Fibroblast of gingiva (primary cell): ENCODE results near the gene CD72.
"Not testable (repeated sequence)": the region's sequence is repeated elsewhere in the genome, so short reads cannot be mapped to it uniquely, and the experiment has no call there.

ENCODE experiments used
- DNase-seq: peaks from one replicate; pipeline ENCODE4 v3.0.0-alpha.2; 2011; ENCODE audit warnings: low read depth

Gene CD72

DNA sequence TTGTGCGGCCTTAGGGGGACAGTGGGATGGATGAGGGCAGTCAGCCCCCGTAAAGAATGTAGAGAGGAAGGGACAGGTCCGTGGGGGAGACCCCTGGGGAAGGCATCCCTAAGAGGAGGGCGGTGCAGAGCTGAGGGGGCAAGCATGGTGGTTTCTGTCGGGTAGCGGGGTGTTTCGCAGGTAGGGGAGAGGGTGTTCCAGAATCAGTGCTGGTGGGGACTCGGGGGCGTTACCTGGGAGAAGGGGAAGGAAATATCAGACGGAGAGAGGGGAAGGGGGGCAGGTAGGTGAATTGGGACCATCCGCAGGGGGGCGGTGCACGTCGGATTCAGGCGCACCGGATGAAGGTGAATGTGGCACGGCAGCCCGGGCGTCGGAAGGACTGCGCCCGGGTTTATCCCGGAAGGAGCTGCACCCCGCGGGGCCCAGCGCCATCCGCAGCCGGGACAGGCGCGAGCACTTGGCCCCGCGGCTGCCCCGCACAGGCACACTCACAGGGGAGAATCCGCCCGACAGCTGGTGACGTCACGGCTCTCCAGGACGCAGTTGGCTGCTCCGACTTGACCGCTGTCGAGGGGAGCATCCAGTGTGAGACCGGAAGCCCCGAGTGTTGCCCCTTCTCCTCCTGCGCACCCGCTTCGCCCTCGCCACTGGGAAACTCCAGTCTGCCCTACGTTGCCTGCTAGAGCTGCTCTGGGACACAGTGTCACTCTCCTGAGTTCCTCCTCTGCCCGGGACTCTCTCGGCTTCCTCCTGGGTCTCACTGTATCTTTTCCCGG, 1.3 kb downstream of the CD72 start:
- DNase-seq = peak; percentile 56

DNA sequence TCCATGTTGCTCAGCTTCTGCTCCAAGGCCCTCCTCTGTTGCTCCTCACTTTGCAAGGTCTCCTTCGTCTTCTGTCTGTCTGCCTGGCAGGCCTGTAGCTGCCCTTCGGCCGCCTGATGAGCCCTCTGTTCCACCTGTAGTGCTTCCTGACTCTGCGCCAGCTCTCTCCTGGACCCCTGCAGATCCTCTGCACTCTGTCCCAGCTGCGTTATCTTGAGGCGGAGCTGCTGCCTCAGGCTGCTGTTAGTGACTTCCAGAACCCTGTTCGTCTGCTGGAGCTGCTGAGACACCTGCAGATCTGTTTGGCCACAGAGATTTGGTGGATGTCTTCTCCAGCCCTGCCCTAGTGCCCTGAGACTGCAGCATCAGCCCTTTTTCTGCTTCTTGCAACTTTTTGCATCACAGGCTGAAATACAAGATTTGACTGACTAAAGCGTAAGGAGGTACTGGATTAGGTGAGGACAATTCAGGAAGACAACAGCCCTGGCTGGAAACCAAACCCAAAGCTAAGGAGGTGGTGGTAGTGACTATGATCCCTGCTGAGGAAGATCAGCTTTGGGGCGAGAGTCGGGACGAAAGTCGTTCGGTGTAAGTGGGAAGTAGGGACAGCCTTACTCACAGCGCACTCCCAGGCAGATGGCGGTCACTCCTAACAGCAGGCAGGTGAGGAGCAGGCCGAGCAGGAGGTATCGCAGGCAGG, 2.1 kb downstream of the CD72 start:
- no peak for DNase-seq

DNA sequence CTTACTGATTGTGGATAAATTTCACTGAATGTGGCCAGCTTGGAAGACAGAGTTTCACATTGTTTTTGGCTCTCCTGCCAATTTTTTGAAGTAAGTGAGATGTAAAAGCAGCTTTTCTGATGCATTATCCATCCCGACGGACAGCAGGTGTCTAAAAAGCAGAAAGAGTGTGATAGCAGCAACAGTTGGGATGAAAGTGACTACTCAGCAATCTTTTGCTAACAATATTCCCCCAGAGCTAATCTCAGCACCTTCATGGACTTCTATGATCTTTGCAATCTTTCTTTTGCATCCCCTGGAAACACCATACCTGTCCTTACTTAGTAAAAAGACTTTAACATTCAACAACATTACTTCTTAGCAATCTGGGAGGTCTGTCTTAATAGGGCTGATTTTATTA, 5.4 kb downstream of the CD72 start:
- no peak for DNase-seq

DNA sequence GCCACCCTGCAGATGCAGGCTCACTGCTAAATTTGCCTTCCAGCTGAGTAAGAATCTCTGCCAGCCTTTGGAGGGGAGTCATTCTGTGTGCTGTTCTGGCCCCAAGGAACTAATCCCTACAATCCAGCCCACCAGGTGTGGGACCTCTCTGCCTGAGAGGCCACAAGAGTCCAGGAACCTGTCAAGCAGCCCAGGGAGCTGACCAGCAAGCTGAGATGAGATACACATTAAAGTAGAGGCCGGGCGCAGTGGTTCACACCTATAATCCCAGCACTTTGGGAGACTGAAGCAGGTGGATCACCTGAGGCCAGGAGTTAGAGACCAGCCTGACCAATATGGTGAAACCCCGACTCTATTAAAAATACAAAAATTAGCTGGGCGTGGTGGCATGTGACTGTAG, 6.1 kb downstream of the CD72 start:
- DNase-seq = not testable (repeated sequence)

DNA sequence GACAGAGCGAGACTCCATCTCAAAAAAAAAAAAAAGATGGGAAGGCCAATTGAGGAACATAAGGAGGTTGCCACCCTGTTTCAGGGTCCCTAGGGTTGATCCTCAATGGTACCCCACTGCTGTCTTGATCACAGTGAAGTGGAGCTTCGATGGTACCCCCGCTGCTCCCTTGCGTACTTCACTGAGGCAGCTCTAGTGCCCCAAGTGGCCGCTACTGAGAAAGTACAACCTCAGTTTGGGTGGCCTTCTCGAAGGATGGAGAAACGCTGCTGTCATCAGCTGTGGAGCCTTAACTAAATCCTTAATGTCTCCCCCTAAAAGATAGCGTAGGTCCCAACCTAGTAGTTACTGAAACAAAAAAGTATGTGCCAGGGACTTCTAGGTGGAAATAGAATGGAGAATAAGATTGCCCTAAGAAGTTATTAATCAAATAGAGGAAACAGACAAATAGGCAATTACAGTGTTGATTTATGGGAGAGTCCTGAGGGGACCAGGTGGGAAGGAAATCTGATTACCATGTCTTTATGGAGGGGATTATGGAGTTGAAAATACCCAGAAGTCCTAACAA, 6.9 kb downstream of the CD72 start:
- DNase-seq = peak; percentile 42

DNA sequence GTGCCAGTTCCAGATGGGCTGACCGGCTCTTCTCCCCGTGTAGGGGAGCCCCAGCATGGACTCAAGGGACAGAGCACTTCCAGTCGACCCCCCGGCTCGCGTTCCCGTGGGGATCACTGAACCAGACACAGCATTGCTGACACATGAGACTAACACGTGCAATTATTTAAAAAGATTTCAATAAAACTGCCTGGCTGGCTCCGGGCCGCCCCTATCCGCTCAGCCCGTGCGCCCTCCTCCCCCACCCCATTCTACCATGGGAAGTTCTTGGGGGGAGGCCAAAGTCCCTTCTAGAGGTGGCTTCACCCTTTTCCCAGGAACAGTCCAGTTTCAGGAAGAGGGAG, 8.4 kb downstream of the CD72 start:
- DNase-seq = no peak

DNA sequence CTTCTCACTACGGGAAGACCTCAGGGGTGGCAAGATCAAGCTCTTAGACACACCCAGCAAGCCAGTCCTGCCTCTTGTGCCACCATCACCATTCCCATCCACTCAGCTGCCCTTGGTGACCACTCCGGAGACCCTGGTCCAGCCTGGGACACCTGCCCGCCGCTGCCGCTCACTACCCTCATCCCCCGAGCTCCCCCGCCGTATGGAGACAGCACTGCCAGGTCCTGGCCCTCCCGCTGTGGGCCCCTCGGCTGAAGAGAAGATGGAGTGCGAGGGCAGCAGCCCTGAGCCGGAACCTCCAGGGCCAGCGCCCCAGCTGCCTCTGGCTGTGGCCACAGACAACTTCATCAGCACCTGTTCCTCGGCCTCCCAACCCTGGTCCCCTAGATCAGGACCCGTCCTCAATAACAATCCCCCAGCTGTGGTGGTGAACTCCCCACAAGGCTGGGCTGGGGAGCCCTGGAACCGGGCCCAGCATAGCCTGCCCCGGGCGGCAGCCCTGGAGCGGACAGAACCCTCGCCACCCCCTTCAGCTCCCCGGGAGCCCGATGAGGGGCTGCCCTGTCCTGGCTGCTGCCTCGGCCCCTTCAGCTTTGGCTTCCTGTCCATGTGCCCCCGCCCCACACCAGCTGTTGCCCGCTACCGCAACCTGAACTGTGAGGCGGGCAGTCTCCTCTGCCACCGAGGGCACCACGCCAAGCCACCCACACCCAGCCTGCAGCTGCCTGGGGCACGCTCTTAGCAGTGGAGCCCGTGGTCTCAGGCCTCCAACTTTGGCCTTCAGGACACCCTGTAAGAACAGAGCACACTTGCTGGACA, 9.0 kb downstream of the CD72 start:
- no peak for DNase-seq

DNA sequence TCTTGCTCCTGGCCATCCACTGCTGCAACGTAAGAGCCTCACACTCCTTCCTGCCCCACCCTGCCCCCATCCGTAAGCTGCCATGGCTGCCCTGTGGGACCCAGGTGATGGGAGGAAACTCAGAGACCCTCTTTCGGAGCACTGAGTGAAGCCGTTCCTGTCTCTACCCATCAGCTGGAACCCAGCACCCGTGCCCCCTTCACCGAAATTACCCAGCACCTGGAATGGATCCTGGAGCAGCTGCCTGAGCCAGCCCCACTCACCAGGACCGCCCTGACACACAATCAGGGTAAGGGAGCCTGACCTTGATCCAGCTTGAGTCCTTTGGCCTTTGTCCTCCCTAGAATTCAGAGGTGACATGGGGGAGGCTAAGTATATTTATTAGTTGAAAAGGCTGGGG, 10.0 kb downstream of the CD72 start:
- no peak for DNase-seq

DNA sequence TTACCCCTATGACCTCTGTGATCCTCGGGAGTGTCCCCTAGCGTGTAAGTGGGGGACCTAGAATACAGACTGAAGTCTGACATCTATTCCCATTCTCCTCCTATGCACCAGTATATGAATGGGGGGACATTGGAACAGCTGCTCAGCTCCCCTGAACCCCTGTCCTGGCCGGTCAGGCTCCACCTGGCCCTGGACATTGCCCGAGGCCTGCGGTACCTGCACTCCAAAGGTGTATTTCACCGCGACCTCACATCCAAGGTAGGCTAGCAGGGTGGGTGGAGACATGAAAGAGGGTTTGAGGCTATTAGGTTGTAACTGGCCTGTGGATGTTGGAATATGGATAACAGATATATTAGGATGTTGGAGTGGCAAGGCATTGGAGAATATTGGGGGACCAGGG, 11.5 kb downstream of the CD72 start:
- no peak for DNase-seq

DNA sequence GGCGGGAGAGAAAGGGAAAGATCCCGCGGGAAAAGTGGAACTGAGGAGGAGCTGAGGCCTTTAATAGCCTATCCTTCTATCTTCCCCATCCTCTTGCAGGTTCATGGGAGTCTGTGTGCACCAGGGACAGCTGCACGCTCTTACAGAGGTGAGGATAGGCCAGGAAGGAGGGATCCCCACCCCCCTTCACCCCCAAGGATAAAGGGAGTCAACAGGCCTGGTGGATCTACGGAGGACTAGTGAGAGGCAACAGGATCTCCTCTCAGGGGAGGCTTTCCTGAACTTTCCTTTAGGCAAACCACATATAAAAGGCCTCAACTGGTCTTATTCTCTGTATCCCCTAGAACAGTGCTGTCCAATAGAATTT, 12.1 kb downstream of the CD72 start:
- DNase-seq = no peak

DNA sequence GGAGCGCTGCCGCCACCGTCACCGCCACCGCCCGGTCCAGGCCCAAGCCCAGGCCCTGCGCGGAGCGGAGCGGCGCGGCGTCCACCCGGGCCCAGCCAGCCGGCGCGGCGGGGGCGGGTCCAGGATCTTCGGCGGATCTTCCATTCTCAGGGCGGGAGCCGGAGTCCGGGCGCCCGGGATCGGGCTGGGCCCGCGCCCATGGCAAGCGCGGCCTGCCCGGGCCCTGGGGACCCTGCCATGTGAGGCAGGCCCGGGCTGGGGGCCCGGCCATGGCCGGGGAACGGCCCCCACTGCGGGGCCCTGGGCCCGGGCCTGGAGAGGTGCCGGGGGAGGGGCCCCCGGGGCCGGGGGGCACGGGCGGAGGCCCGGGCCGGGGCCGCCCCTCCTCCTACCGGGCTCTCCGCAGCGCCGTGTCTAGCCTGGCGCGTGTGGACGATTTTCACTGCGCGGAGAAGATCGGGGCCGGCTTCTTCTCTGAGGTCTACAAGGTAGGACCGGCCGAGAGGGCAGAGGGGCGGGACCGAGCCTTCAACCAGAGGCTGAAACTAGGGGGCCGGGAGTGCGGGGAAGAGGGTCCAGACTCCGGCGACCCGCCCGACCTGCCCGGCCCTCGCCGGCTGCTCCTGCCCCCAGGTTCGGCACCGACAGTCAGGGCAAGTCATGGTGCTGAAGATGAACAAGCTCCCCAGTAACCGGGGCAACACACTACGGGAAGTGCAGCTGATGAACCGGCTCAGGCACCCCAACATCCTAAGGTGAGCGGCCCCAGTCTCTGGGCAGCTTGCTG, 12.7 kb downstream of the CD72 start:
- no peak for DNase-seq

DNA sequence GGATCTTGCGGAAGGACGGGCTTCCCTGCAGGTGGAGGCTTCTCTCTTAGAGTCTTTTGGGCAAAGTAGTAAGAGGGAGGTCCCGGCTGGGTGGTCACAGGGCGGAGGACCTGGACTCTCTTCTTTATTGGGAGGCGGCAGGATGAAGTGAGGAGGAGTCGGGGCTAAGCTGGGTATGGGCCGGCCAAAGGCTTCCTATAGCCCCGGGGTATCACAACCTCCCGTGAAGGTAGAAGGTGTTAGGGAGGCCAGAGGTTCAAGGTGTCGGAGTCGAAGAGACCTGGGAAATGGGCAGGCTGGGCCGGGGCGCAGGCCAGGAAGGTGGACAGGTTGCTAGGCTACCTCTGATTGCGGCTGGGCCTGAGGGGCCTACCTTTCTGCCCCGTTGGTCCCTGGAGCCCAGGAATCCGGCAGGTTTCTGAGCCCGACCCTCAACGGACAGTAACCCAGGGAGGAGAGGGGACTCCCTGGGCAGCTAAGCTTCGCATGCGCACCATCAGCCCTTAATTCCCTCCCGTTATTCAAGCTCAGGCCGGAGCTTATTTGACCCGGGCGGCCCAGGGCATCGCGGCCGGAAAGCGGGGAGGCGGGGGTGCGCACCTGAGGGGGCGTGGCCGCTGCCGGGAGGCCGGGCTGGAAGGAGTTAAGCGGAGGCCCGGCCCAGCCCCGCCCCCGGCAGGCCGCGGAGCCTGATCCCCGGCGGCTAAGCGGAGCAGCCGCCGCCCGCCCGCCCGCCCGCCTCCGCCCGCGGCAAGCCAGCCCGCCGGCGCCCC, 13.4 kb downstream of the CD72 start, which contains the start of gene TESK1:
TSS of gene TESK1 (plus strand) at position 685 of the 773 bp plus-strand sequence. CDS start 358 bp downstream, outside the sequence.
- peak; percentile 46 for DNase-seq

DNA sequence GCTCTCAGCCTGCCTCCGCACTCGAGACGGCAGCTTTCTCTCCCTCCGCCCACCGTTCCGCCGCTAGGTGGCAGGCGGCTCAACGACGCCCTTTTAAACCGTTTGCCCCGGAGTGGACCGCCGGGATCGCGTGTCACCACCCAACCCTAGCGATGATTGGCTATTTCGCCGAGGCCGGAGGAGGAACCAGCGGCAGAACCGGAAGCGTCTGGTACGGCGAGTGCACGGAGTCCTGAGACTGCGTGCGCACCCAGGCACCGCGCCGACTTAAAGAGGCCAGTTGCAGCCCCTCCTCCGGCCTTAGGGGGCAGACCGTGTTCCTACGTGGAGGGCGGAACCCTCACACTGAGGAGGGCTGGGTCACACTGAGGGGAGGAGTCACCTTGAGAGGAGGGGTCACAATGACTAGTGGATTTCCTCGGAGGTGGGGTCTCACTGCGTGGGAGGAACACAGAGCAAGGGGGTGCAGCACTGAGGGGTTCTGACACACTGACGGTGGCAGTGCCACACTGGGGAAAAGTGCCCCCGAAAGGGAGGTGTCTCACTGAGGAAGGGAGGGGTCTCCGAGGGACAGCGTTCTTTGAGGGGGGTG, 14.1 kb downstream of the CD72 start:
- peak; percentile 99 for DNase-seq

DNA sequence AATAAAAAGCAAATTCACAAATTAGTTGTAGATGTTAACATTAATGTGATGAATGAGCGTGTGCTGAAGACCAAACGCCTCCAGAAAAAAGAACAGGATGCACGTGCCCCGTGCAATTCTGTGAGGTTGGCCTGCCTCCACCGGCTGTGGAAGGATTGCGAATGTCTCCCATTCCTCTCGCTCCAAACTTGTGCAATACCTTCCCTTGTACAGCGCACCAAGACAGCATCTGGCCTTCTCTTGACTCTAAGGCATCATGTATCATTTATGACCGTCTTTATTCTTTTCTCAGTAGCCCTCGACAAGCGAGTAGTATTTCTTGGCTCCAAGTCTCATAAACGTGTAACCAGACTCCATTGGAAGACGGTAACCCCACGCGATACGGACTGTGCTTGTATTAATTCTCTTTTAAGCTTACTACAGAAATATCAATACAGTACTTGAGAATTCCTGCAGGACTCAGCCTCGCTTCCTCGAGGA, 14.7 kb downstream of the CD72 start:
- DNase-seq = peak; percentile 95

DNA sequence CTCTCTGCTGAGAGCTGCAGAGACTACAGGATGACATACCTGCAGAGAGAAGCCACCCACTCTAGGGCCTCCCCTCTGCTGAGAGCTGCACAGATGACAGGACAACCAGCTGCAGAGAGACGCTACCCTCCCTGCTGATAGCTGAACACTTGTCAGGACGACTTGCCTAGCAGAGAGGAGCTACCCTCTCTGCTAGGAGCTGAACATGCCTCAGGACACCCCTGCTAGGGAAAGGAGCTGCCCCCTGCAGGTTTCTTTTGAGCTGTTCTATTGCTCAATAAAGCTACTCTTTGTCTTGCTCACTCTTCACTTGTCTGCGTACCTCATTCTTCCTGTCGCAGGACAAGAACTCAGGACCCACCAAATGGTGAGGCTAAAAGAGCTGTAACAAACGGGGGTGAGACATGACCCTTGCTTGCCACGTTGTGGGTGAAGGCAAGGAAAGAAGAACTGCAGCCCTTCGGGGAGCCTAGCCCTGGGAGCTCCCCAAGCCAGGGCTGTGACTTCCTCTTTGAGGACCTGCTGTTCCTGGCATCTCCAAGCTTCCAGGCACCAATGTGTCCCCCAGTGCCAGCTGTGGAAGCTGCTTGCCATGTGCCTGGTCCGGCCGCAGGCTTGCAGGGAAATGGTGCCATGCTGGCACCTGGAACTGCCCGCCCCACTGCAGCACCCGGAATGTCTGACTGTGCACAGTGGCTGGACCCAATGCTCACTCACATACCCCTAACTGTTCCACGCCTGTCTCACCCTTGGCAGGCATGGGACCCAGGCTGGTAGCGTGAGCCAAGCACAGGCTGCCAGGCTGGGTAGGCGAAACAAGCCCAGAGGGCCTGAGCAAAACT, 18.2 kb downstream of the CD72 start:
- no peak for DNase-seq

DNA sequence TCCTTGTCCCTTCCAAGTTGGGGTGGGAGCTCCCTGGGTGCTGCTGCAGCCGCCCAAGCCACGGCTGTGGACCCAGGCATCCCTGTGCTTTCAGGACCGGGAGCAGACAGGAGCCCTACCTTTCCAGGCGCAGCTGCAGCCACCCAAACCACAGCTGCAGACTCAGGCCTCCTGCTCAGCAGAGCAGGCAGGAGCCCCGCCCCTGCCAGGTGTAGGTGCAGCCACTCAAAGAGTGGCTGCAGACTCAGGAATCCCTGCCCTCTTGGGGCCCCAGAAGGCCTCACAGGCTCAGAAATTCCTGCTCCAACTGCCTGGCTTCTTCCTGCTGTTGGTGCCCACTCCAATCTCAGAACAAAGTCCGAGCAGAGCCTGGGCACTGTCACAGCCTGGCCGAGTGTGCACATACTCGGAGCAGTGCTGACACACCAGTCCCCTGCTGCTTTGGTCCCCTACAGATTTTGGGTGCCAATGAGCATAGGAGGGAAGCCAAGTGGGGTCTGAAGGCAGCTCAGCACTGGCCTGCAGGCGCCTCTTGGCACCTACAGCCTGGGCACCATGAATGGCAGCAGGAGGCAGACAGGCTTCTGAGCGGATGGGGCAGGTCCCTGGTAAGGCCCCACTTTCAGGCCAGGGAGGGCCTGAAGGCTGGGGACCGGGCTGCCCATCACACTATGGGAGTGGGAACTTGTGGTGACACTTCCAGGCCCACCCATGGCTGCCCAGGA, 19.2 kb downstream of the CD72 start:
- DNase-seq = no peak

DNA sequence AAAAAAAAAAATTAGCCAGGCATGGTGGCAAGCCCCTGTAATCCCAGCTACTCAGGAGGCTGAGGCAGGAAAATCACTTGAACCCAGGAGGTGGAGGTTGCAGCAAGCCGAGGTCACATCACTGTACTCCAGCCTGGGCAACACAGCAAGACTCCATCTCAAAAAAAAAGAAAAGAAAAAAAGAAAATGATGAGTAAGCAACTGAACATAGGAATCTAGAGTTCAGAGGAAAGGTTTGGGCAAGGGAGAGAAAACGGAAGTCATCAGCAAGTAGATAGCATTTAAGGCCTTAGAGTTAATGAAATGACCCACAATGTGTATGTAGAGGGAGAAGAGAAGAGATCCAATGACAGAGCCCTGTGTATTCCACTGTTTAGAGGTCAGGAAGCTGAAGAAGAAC, 21.3 kb downstream of the CD72 start:
- DNase-seq = not testable (repeated sequence)

DNA sequence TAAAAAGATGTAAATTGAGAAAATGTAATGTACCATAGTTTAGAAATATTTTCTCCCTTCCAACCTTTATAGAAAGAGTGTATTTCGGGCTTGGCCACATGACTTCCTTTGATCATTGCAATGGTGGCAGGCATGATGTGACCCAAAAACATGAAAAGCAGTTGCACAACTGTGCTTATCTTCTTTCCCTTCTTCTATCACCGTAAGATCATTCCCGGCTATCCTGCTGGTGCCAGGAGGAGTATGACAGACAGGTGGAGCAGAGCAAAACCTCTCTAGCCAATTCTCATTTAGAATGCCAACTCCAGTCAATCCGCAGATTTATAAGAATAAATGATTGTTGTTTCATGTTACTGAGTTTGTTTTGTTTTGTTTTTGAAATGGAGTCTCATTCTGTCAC, 23.7 kb downstream of the CD72 start:
- DNase-seq = no peak

DNA sequence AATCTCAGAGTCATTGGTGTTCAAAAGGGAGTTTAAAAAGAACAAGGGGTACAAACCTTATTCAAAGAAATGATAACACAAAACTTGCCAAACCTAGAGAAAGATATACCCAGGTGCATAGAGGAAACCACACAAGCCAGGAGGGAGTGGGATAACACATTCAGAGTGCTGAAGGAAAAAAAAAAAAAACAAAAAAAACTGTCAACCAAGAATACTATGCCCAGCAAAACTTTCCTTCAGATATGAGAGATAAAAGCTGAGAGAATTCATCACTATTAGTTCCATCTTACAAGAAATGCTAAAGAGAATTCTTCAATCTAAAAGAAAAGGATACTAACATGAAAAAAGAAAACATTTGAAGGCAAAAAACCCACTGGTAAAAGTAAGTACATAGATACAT, 24.6 kb downstream of the CD72 start:
- no peak for DNase-seq
